ENCODE measurements around the gene FBXL16.

- no peak for TF ChIP-seq CTCF (IDR thresholded peaks at IDR 0.05)
- no peak for TF ChIP-seq POLR2A (IDR thresholded peaks at IDR 0.05)
Observed at GRCh38 chr16:714079-714478, 8.5 kb upstream of the FBXL16 start.
